Measurements from ENCODE around the gene PAQR9.

The PAQR9 gene

GRCh38 chr3:142914286-142914811, 49.1 kb downstream of the PAQR9 start:
- no peak for DNase-seq

GRCh38 chr3:142913432-142913831, 50.0 kb downstream of the PAQR9 start:
- no peak for DNase-seq

- DNase-seq = no peak
Observed at GRCh38 chr3:142912402-142913172, 50.9 kb downstream of the PAQR9 start.
